ENCODE results near the gene P4HA1. TPM values are rescaled to one million over a fixed set of nuclear protein-coding genes. Genes with fewer than 3 reads are reported as not detected.
"Not testable (repeated sequence)": the region's sequence is repeated elsewhere in the genome, so short reads cannot be mapped to it uniquely, and the experiment has no call there.

The P4HA1 gene
- 26.6 TPM for total RNA-seq

DNA sequence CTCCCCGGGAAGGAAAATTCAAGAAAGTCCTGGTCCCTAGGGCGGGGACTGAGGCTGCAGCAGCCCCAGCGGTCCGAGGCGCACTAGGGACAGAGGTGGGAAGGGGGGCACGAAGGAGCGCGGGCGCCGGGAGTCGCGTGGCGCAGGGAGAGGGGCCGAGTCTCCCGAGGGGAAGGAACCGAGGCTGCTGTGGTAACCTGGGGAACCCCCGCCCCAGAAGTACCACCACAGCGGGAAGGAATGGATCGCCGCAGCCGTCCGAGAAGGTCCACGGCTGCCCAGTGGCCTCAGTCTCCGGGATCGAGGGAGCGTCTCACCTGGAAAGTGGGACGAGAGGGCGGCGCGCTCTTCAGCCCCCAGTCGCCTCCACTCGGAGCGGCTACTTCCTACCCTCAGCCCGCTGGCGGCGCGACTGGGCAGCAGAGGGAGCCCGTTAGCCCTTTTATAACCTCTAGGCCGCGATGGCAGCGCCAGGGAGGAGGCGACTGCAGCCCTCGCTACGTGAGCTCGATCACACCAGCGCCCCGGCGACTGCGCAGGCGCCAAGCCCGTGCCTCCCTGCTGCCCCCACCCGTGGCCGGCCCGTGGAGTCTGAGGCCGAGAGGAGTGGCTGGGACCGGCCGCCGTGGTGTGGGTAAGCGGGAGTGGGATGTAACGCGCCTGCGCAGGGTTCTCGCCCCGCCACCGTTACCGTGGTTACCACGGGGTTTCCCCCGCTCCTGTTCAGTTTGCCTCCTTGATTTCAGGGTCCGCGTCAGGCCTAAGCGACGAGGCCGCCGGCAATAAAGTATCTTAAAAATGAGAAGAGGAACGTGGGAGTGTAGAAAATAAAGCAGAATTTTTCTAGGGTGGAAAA is at the start of gene P4HA1:
Gene P4HA1 (minus strand): TSS at position 418 of the 856 bp plus-strand sequence. CDS start 21,983 bp downstream, outside the sequence.
- Histone ChIP-seq H3K27me3 (ENCODE audit: insufficient read depth, low read length) (no peaks in the 10 kb centered on the region), H3K4me3 (ENCODE audit: low read length) (peak within 1 kb of the TSS; percentile 93), H3K9me3 (ENCODE audit: low read depth, low read length) (no peaks in the 10 kb centered on the region), H3K4me1 (ENCODE audit: insufficient read depth, low read length) (peaks cover 17% of the 10 kb centered on the region)

DNA sequence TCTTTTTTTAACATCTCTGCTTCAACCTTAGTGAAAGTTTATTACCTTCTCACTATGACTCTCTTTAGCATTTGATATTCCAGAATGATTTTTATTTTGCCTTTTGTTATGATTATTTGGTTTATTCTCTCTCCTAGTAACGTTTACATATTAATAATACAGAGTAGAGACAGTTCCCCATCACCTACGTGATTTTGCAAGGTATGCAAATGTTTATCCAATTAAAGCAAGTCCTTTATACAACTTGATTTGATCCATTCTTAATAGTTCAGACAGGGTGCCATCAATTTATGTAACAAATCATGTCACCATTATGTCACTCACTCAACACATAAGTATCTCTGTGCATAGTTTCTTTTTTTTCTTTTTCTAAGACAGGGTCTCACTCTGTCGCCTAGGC is 44.9 kb upstream of the P4HA1 start:
- Histone ChIP-seq H3K4me1 (ENCODE audit: insufficient read depth, low read length) (no peaks in the 10 kb centered on the region), H3K9me3 (ENCODE audit: low read depth, low read length) (no peaks in the 10 kb centered on the region), H3K4me3 (ENCODE audit: low read length) (no peak overlapping the region), H3K27me3 (ENCODE audit: insufficient read depth, low read length) (no peaks in the 10 kb centered on the region)

DNA sequence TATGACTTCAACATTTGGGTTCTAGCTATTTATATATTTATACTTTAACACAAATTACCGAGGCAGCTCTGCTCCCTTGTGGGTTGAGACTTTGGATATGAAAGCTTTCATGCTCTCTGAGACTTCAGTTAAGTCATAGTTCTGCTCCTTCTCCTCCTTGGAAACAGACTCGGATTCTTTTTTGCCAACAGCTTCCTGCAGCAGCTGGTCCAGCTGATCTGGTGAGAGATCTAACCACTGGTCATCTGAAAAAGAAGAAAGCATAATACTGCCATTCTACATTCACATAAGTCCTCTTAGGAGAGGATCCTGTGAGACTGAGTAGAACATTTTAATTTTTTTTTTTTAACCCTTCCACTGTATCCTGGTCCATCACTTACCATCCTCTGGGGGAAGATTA is 42.6 kb upstream of the P4HA1 start:
- Histone ChIP-seq H3K4me3 (ENCODE audit: low read length) (no peak overlapping the region), H3K27me3 (ENCODE audit: insufficient read depth, low read length) (no peaks in the 10 kb centered on the region), H3K4me1 (ENCODE audit: insufficient read depth, low read length) (no peaks in the 10 kb centered on the region), H3K9me3 (ENCODE audit: low read depth, low read length) (no peaks in the 10 kb centered on the region)

DNA sequence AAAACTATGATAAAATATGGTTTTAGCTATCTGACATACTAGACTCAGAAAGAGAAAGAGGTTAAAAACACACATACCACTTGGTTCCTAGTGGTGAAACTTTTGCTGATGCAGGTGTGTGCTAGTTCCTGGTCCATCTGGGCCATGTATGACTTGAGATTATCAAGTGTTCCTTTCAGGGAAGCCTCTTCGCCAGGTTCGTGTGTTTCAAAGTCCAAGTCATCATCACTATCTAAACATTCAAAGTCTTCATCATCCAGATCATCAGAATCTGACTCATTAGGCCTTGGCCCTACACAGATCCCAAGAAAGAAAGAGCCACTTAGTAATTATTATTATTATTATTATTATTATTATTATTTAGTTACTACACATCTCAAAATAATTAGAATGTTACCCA is 40.0 kb upstream of the P4HA1 start:
- Histone ChIP-seq H3K27me3 (ENCODE audit: insufficient read depth, low read length) (no peaks in the 10 kb centered on the region), H3K4me1 (ENCODE audit: insufficient read depth, low read length) (no peaks in the 10 kb centered on the region), H3K4me3 (ENCODE audit: low read length) (no peak overlapping the region), H3K9me3 (ENCODE audit: low read depth, low read length) (no peaks in the 10 kb centered on the region)

DNA sequence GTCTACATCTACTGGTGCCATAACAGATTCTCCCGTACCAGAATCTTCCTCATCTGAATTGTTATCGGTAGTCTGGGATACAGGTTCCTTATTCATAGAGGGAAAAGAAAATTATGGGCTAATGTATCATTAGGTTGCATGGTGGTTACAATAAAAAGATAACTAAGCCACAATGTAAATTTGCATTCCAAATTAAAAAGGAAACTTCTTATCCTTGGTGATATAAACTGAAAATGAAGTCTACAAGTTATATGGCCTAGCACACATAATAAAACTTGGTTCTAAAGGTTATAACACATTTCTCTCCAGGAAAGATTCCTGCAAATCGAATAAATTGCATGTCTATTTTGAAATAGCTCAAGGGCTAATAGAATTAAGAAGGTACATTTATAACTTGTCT is 38.1 kb upstream of the P4HA1 start:
- Histone ChIP-seq H3K4me1 (ENCODE audit: insufficient read depth, low read length) (no peaks in the 10 kb centered on the region), H3K4me3 (ENCODE audit: low read length) (no peak overlapping the region), H3K9me3 (ENCODE audit: low read depth, low read length) (no peaks in the 10 kb centered on the region), H3K27me3 (ENCODE audit: insufficient read depth, low read length) (no peaks in the 10 kb centered on the region)

DNA sequence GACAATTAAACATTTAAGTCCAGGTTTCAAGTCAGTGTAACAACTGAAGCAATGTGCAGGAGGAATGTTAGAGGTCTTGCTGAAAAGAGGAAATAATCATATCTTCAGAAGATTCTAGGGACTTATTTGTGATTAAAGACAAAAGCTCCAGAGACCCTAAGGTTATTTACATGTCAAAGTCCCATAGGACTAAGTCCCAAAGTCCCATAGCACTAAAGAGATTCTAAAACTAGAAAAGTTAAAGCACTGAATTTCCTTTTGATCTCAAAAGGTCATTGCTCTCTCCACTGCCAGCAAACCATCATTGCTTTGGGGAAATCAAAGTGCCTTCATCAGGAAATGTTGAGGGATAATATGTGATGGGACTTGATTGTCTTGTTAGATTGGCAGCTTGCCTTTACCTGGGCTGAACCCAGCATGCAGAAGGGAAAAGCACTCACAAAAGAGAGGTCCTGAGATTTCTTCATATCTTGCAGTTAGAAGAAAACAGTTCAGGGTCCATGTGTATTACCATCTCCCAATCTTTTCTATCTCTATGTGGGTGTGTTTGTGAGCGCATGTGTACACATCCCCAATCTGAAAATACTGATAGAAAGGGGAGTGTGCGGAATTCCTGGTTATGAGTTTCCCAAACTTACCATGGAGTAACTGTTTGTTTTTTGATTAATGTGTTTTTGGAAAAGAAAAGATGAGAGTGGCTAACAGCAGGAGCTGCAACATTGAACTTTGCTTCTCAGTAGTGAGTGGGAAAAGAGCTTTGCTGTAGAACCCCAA is 35.4 kb upstream of the P4HA1 start:
- Histone ChIP-seq H3K27me3 (ENCODE audit: insufficient read depth, low read length) (no peaks in the 10 kb centered on the region), H3K4me1 (ENCODE audit: insufficient read depth, low read length) (no peaks in the 10 kb centered on the region), H3K4me3 (ENCODE audit: low read length) (no peak overlapping the region), H3K9me3 (ENCODE audit: low read depth, low read length) (no peaks in the 10 kb centered on the region)

DNA sequence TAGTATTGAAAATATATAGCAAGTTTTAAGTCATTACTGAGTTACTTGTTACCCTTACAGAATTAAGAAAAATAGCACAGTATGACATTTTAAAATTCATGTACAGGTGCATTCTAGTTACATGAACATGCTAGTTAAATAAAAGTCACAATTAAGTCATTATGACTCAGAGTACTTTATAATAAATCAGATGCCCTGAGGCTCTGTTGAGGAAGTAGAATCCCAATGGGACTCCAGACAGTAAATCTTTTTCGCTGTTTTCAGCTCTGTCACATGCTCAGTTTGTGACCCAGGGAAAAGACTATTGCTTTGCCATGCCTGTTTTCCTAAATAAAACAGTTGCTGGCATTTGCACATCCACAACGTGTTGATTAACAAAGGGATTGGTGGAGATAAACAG is 34.6 kb upstream of the P4HA1 start:
- no peaks in the 10 kb centered on the region for H3K4me1 ChIP-seq (ENCODE audit: insufficient read depth, low read length)
- no peak overlapping the region for H3K4me3 ChIP-seq (ENCODE audit: low read length)
- no peaks in the 10 kb centered on the region for H3K9me3 ChIP-seq (ENCODE audit: low read depth, low read length)
- H3K27me3 ChIP-seq (ENCODE audit: insufficient read depth, low read length) = no peaks in the 10 kb centered on the region

DNA sequence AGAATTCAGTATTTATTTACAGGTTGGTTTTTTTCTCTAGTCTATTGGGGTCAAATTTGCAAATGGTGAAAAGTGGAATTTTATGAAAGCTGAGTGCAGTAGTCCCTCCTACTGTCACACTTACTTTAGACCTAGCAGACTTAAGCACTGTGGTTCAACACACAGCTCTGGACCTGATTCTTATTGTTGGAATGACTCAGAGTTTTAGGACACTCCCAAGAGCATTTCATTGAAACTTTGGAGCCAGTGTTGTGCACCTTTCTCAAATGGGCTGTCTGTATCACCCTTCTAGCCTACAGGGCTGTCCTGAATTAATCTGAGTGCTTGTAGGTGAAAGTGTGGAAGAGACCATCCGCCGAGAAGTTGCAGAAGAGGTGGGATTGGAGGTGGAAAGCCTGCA is 29.7 kb upstream of the P4HA1 start:
- H3K4me3 ChIP-seq (ENCODE audit: low read length) = no peak overlapping the region
- H3K9me3 ChIP-seq (ENCODE audit: low read depth, low read length) = no peaks in the 10 kb centered on the region
- H3K27me3 ChIP-seq (ENCODE audit: insufficient read depth, low read length) = no peaks in the 10 kb centered on the region
- no peaks in the 10 kb centered on the region for H3K4me1 ChIP-seq (ENCODE audit: insufficient read depth, low read length)

DNA sequence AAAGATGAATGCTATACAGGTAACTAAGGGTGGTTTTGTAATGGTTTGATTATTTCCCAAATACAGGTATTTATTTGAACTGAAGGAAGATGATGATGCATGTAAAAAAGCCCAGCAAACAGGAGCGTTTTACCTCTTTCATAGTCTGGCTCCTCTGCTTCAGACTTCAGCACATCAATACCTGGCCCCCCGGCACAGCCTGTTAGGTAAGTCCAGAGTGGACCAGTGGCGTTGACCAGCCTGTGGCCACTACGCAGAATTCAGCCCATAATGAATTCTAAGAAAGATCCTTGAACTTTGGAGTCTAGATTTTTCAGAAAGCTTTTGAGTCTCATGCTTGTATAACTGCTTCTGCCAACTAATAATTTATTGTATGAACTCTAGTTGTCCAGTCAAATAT is 23.3 kb upstream of the P4HA1 start:
- no peaks in the 10 kb centered on the region for H3K4me1 ChIP-seq (ENCODE audit: insufficient read depth, low read length)
- no peaks in the 10 kb centered on the region for H3K9me3 ChIP-seq (ENCODE audit: low read depth, low read length)
- H3K4me3 ChIP-seq (ENCODE audit: low read length) = no peak overlapping the region
- H3K27me3 ChIP-seq (ENCODE audit: insufficient read depth, low read length) = no peaks in the 10 kb centered on the region

DNA sequence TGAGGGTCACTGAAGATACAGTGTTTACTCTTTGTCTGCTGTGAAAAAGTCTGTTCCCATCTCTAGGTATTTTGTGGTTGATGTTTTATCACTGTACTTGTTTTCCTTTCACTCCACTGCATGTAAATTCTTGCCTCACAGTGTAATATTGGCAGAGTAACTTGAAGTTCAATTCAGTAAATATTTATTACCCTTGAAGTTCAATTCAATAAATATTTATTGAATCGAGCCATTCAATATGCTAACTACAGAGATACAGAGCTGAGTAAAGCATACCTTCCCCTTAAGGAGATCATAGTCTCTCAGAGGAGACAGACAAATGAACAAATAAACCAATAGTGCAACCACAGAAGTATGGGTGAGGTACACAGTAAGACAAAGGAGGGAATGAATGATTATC is 22.8 kb upstream of the P4HA1 start:
- Histone ChIP-seq H3K9me3 (ENCODE audit: low read depth, low read length) (no peaks in the 10 kb centered on the region), H3K4me3 (ENCODE audit: low read length) (no peak overlapping the region), H3K4me1 (ENCODE audit: insufficient read depth, low read length) (no peaks in the 10 kb centered on the region), H3K27me3 (ENCODE audit: insufficient read depth, low read length) (no peaks in the 10 kb centered on the region)

DNA sequence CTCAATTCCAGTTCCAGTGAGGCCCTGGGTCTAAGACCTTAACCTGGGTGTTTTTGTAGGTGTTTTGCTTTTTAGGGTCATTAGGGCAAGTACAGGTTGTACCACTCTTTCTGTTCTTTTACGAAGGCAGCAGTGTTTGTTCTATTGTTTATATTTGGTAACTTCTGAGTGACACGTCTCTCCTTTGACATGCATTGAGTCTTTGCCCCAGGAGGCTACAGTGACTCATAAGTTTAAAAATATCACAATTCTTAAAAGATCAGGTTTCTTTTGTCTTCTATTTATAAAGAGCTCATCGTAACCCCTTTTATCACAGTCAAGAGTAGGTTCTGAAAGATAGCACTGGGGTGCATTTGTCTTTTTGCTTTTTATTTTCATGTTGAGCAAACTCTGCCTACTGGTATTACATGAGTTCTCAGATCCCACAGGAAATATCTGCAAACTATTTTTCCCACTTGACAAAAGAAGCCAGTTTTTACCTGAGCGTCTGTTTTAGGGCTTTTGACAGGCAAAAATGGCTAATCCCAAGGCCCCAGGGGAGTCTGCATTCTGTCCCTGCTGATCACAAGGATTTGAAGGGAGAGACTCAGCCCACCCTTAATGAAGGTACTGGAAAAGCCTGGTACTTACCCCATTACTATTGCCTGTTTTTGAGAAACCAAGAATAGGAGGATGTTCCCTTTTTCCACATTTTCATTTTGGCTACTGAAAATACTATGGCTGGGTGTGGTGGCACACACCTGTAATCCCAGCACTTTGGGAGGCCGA is 21.5 kb upstream of the P4HA1 start:
- no peaks in the 10 kb centered on the region for H3K9me3 ChIP-seq (ENCODE audit: low read depth, low read length)
- H3K27me3 ChIP-seq (ENCODE audit: insufficient read depth, low read length) = no peaks in the 10 kb centered on the region
- H3K4me3 ChIP-seq (ENCODE audit: low read length) = no peak overlapping the region
- H3K4me1 ChIP-seq (ENCODE audit: insufficient read depth, low read length) = no peaks in the 10 kb centered on the region

DNA sequence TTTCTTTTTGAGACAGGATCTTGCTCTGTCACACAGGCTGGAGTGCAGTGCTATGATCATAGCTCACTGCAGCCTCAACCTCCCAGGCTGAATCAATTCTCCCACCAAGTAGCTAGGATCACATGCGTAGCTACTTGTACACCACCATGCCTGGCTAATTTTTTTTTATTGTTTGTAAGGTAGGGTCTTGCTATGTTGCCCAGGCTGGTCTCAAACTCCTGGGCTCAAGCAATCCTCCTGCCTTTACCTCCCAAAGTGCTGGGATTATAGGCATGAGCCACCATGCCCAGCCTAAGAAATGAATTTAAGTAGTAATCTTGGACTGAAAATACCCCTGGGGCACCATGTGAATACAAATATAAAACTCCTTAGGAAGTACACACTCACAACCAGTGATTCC is 19.4 kb upstream of the P4HA1 start:
- Histone ChIP-seq H3K9me3 (ENCODE audit: low read depth, low read length) (no peaks in the 10 kb centered on the region), H3K27me3 (ENCODE audit: insufficient read depth, low read length) (no peaks in the 10 kb centered on the region), H3K4me3 (ENCODE audit: low read length) (no peak overlapping the region), H3K4me1 (ENCODE audit: insufficient read depth, low read length) (peaks cover 2% of the 10 kb centered on the region)

DNA sequence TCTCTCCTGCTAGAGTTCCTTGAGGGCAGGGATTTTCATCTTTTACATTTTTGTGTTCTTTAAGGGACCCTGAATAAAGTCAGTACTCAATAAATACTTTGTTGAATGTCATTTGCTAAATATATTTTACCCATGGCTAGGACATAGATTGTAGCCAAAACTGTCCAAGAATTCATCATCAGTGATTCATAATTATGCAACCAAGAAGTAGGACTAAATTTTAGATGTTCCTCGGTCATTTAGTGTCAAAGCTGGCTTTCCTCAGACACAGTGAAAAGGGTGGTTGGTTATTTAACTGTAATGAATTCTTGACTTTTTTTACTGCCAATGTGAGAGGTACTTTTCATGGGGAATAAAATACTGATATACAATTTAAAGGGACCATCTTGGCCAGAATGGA is 16.9 kb upstream of the P4HA1 start:
- H3K27me3 ChIP-seq (ENCODE audit: insufficient read depth, low read length) = no peaks in the 10 kb centered on the region
- no peak overlapping the region for H3K4me3 ChIP-seq (ENCODE audit: low read length)
- peaks cover 15% of the 10 kb centered on the region for H3K4me1 ChIP-seq (ENCODE audit: insufficient read depth, low read length)
- H3K9me3 ChIP-seq (ENCODE audit: low read depth, low read length) = no peaks in the 10 kb centered on the region

DNA sequence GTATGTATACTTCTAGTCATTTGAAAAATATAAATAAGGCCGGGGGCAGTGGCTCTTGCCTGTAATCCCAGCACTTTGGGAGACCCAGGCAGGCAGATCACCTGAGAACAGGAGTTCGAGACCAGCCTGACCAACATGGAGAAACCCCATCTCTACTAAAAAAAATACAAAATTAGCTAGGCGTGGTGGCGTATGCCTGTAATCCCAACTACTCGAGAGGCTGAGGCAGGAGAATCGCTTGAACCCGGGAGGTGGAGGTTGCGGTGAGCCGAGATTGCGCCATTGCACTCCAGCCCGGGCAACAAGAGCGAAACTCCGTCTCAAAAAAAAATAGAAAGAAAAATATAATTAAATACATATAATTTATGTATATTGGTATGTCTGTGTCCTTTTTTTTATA is 15.4 kb upstream of the P4HA1 start:
- not testable (repeated sequence) for H3K4me3 ChIP-seq (ENCODE audit: low read length); H3K9me3 ChIP-seq (ENCODE audit: low read depth, low read length)
- H3K4me1 ChIP-seq (ENCODE audit: insufficient read depth, low read length) = peaks cover 15% of the 10 kb centered on the region

DNA sequence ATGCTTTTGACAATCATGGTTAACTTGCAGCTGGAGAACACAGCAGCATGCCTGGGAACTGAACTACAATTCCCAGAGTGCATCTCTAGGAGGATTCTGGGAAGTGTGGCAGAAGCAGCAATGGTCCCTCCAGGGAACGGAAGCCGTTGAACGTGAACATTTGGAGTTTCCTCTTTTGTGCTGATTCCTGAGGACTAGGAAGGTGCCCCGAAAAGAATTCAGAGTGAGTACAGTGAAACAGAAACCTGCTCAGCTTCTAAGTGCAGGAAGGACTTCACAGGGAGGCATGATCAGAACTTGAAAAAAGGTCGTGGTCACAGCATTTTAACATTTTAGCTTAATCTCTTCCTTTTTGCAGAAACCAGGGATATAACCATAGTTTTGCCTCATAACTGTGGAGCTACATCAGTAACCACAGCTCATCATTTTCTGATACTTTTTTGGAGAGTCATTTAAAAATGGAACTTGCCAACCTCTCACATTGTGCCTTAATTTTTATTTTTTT is 13.7 kb upstream of the P4HA1 start, which contains the start of gene NUDT13:
Gene NUDT13 (plus strand): TSS at position 111 of the 505 bp plus-strand sequence. CDS start 3,911 bp downstream, outside the sequence.
- Histone ChIP-seq H3K9me3 (ENCODE audit: low read depth, low read length) (no peaks in the 10 kb centered on the region), H3K4me3 (ENCODE audit: low read length) (peak within 1 kb of the TSS; percentile 61), H3K27me3 (ENCODE audit: insufficient read depth, low read length) (no peaks in the 10 kb centered on the region), H3K4me1 (ENCODE audit: insufficient read depth, low read length) (peaks cover 15% of the 10 kb centered on the region)

More for the DNA sequence above, 15.4 kb upstream of the P4HA1 start:
- H3K27me3 ChIP-seq (ENCODE audit: insufficient read depth, low read length) = not testable (repeated sequence)
